Hematopoietic multipotent progenitor cell treated with erythropoietin and hydrocortisone succinate and interleukin-3 and kit ligand, for 15 days (in vitro differentiated cells): Measurements from ENCODE around the gene PSMC1.

ENCODE experiments used
- DNase-seq: peaks from one replicate; pipeline ENCODE4 v3.0.0-alpha.2; 2015; ENCODE audit warnings: low spot score

Gene PSMC1

DNA sequence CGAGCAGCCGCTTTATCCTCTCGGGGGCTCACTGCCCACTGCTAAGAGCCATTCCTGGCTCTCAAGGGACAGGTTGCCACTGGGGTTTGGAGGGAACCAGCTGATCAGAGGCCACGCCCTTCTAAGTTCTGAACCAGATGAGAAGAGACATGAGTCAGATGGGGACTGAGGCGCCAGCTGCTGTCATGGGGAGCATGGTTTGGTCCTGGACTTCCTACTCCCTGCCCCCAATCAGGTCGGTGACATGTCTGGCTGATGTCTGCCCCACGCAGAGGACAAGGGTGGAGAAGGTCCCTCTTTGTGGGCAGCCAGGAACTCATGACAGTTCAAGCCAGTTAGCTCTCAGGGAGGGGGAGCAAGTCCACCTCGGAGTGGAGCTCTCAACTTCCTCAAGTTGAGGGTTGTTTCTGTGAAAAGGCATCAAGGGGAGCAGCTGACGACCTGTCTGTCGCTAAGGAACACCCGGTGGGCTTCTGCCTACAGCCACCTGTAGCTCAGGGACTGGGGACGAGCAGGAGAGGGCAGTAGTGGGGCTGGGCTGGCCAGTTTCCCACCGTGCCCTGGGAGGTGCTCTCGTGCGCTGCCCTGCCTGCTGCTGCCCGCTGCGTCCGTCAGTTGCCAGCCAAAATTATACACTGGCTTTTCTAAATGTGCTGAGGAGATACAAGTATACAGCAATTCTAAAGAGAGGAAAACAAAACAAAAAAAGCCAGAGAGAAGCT lies 20.5 kb downstream of the PSMC1 start:
- DNase-seq, result no peak

DNA sequence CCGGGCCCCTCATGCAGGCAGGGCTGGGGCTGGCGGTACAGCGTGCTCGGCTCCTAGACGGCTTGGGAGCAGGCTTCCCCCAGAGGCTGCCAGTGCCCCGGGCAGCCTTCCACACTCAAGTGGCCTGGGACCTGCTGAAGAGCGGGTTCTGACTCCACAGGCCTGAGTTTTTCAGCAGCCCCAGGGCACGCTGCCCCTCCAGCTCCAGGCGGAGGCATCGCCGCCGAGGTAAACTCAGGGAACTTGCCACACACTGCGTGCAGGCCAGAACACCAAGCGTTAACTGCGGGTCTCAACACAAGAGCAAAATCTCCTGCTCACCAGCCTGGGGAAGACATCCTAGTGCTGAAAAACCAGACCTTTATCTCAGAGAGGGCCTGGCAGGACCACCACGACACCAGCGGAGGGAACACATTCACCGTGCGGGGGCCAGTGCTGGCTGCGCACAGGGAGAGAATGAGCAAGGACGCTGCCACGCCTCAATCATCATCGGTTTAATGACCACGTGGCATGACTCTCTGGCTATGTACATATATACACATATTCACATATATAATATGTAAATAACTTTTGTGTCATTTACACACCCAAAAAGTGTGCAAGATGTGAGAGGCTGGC lies 21.3 kb downstream of the PSMC1 start:
- DNase-seq, result no peak

DNA sequence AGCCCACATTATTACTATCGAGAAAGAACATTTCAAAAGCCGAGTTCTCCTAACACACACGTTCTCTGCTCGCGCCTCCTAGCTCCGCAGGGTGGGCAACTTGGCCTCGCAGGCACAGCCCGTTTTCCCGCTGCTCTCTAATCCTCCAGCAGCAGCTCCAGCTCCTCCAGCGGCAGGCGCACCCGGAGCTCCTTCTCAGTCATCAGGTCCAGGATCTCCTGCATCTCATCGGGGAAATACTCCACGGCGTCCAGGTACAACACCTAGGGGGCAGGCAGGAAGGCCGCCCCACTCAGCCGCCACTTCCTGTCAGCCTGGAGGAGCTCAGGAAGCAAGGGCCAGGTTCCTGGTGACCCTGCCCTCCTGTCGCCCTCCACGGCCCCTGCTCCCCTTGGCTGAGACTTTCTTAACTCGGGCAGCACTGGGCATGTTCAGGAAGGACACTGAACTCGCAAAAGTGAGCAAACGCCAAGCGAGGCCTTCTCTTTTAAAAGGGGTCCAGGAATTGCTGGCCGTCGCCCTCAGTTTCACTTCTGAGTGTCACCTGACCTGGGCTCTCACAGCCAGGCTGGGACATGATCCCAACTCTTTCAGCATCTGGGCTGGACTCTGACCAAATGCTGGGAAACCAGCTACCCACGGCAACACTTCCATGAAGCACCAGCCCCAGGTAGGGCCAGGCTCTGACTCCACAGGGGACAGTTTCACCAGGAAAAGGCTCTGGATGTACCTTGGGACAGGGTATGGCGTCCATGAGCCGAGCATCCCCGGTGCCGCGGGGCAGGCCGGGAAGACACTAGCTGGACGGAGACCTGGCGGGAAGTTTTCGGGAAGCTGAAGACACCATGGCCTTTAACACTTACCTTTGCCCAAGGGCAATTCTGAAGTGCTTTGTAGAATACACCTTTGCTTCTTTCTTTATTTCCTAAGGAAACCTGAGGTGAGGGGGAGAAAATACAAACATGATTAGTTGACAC lies 22.1 kb downstream of the PSMC1 start:
- DNase-seq, result no peak

DNA sequence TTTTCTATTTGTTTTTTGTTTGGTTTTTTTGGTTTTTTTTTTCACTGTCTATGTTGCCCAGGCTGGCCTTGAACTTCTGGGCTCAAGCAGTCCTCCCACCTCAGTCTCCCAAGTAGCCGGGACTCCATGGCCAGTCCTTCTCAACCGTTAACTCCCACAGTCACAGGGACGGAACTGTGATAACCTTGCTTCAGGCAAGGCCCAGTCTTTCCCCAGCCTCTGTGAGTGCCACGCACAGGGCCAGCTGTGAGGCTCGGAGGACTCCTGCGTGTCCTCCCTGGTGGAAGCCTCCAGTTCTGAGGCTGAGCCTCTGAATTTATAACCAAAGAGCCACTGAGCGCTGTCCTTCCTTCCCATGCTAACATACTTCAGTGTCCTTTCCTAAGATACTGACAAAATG lies 23.7 kb downstream of the PSMC1 start:
- no peak for DNase-seq

DNA sequence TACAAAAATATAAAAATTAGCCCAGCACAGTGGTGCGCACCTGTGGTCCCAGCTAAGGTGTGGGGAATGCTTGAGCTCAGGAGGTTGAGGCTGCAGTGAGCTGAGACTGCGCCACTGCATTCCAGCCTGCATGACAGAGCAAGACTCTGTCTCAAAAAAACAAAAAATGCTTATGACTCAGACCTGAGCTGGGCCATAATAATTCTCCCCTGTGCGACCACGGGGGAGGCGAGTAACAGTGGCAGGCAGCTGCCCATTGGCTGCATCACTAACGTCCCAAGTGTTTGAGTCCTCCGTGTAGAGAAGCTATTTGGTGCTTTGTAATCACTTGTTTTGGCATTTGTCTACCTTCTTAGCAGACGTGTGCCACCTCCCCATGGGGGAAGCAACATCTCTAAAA lies 24.9 kb downstream of the PSMC1 start:
- DNase-seq, result no peak

DNA sequence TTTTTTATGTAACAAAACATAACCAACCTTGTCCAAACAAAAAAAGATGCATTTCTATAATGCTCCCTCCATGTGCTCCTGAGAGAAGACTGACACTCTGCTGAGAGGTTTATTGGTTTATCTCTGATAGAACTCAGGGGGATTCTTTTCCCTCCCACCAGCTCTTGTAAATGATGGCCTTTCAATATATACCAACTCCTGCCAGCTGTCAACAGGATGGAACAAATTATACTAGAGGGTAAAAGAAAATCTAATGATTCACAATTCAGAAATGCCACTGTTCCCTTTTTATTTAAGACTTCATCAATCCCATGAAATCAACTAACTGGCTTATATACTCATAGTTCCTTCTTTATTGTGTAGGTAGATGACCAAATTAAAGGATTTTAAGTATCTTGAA lies 25.4 kb downstream of the PSMC1 start:
- DNase-seq, result no peak

DNA sequence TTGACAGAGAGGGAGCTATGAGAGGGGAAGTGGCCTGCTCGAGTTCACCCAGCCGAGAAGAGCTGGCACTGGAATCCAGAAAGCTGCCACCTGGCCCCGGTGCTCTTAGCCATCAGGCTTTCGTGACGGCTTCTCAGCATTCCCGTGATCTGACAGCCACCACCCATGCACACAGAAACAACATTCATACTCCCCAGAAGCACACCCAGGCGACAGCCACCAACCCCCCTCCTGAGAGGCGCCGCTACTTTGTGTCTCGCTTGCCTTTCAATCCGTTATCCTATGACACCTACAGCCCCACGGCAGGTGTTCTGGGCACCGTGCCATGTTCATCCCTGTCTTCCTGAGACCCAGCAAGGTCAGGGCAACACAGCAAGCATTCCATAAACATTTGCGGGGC lies 31.4 kb downstream of the PSMC1 start:
- DNase-seq, result no peak

DNA sequence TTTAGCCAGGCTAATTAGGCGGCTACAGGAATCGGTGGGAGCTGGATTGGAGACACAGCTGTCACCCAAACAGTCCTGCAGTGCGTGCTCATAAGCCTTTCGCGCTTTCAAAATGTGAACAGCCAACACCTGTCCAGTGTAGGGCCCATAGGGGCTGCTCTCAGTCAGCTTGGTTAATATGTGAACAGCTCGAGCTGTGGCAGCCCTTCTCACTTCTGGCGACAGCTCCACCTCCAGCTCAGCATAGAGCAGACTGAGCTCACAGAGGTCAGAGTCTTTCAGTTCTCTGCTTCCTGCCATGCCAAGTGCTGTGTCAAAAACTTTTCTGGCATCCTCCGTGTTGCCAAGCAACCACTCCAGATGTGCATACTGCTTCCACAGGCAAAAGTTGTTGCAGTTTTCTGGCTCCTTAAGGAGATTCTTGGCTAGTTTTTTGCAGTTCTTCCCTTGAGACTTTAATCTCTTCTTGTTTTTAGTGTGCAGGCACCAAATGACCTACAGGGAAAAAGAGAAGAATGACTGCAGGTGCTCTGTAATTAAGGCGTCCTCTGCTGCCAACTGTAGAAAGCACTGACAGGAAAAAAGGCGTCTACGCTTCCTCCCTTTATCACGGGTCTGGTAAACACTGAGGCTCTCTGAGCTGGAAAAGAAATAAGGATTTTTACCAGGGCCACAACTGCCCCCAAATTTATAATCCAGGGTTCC lies 32.5 kb downstream of the PSMC1 start:
- DNase-seq, result no peak

DNA sequence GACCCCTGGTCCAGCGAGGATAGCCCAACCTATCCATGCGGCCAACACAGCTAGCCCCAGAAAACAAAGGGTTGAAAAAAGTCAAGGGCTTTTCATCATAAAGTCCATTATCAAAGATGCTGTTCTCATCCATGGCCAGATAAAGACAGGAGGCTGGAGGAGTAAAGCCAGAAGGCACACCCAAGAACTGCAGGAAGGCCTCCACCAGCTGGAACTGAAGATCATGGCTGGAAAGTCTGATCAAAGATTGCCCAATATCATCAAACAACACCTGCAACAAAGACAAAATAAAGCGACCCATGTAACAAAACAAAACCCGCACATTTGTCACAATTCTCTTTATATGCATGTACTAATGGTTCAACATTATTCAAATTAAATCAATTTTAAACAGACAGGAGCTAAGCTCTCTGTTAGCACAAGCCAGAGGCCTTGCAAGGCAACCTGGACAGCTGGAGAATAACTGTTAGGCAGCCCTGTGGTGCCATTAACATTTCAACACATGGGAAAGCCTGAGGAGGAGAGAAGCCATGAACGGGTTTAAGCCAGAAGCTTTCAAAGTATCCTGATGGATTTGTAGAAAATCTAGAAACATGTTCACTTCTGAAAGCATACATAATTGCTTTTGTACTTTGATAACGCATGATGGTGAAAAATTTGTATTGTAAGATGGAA lies 34.1 kb downstream of the PSMC1 start:
- no peak for DNase-seq

DNA sequence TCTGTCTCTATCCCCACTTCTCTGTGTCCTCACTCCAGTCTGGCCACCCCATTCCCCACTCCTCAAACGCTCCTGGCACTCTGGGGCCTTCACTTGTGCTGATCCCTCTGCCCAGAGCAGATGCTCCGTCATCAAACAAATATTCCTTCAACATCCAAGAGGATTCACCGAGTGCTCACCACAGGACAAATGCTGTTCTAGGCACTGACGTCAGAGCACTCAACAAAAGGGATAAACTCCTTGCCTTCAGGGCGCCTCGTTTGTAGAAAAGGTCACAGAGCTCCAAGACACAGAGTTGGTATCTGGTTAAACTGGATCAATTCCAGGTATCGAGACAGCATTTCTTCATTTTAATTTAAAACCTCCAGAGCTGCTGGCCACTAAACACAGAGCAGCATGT lies 35.3 kb downstream of the PSMC1 start:
- DNase-seq, result no peak

DNA sequence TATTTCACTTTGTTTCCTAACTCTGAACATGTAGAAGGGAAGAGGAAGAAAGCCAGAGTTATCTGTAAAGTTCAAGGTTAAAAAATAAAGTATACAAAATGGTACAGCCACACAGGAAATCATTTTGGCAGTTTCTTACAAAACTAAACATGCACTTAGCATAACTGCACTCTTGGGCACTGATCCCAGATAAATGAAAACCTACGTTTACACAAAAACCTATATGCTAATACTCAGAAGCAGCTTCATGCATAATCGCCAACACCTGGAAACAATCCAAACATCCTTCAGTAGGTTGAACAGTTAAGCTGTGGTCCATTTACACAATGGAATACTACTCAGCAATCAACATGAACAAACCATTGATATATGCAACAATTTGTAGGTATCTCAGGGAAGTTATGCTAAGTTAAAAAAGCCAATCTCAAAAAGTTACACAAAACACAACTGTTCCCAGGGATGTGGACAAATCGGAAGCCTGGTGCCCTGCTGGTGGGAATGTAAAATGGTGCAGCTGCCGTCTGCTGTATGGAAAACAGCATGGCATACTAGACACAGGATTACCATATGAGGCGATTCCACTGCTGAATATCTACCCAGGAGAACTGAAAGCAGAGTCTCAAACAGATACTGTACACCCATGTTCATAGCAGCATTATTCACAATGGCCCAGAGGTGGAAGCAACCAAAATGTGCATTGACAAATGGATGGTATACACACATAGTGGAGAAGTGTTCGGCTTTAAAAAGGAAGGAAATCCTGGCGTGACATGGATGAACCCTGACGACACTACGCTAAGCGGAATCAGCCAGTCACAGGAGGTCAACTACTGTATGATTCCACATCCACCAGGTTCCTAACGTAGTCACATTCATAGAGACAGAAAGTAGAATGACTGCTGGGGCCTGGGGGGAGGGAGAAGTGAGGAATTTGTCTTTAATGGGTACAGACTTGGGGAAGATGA lies 37.7 kb downstream of the PSMC1 start:
- DNase-seq, result no peak

DNA sequence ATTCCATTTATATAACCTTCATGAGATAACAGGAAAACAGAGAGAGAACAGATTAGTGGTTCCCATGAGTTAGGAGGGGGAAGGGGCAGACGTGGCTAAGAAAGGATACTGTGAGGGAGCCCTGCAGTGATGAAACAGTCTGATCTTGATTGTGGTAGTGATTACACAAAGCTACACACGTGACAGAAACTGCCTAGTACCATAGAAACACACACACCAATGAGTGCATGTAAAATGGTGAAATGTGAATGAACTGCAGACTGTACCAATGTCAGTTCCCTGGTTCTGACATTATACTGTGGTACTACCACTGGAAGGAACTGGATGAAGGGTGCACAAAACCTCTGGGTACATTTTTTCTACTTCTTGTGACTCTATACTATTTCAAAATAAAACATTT lies 38.5 kb downstream of the PSMC1 start:
- DNase-seq, result no peak

DNA sequence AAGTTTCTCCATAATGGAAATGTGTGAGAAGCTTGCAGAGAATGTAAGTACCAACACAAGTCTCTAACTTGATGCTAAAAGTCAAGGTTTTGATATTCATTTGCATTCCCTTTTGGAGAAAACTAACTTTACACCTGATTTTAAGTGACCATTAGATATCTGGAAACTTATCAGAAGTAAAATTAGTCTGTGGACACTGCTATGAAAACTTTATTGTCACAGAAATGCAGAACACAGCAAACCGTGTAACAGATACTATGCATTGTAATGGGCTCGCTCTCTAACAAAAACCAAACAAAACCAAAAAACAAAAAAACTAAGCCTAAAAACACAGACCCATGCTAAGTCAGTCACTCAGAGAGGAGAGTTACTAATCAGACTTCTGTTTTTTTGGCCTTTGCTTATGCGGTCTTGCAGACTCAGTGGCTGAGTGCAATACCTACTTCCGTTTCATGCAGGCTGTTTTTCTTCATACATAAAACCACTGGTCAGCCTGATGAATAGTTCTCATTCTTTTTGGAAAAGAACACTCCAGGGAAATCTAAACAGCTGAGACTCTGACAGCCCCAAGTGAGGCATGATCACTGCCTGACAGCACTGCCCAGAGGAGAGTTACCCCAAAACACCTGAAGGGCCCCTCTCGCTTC lies 39.6 kb downstream of the PSMC1 start:
- no peak for DNase-seq

DNA sequence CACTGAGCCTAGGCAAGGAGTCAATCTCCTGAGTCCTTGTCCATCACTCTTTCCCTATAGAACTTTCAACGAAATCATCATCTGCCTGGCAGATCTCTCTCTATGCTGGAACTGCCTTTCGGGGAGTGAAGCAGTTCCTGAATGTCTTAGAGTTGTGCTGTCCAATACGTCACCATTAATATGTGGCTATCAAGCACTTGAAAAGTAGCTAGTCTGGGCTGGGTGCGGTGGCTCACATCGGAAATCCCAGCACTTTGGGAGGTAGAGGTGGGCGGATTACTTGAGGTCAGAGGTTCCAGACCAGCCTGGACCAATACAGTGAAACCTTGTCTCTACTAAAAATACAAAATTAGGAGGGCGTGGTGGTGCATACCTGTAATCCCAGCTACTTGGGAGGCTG lies 40.3 kb downstream of the PSMC1 start:
- DNase-seq, result no peak

DNA sequence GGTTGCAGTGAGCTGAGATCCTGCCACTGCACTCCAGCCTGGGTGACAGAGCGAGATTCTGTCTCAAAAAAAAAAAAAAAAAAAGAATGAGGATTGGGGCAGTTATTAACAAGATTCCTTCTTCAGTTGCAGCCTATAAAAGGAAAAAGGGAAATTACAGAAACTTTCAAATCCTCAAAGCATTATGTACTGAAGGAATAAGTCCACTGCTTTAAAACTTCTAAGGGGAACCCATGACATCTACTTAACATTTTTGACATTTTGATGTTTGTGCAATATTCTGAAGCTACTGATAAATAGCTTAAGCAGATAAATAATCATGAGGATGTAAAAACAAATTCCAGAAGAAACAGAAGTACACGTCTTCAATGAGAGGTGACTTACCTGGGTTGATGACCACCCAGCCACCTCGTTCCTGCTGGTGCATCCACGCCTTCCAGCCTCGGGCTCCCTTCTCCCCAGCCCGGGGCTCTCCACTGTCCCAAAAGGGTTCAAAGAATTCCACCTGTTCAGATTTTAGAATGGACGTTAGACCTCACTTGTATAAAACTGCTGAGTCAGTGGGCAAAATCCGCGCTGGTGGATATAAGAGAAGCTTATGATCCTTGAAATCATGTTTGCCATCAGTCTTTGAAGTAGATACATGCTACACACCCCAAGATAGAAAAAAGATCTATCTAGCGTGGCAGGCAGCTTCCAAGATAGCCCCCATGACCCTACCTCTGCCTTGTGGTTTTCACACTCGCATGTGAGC lies 41.7 kb downstream of the PSMC1 start:
- no peak for DNase-seq

DNA sequence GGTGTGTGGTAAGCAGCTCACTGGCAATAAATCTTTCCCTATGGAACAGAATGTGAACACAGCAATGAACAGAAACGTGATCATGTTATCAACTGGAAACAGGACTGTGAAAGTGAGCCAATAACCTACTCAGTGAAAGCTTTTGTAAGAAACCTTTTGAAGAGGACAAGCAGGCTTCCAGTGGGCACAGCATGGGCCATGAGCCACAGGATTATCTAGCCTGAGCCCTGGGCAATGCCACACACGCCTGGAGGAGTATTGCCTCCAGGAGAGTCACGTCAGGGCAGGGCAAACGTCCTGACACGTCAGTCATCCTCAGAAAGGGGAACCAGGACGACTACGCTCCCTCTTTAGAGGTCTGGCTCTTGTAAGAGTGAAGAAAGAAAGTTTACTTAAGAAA lies 43.1 kb downstream of the PSMC1 start:
- DNase-seq, result no peak

DNA sequence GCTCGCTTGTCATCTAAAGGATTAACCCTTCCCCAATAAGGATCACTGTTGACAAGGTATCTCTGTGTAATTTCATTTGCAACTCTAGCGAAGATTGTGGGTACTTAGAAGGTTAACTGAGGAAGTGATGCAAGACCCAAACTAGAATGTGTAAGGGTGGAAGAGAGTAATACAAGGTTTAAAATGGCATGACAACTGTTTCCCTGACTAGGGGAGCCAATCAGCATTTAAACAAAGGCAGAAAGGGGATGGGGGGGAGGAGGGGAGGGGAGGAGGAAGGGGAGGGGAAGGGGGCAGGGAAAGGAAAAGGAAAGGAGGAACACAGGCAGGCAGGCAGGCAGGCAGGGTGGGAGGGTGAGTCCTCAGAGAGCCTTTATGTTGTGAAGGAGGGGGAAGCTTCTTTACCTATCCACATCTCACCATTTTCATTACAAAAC lies 44.3 kb downstream of the PSMC1 start:
- DNase-seq, result no peak

DNA sequence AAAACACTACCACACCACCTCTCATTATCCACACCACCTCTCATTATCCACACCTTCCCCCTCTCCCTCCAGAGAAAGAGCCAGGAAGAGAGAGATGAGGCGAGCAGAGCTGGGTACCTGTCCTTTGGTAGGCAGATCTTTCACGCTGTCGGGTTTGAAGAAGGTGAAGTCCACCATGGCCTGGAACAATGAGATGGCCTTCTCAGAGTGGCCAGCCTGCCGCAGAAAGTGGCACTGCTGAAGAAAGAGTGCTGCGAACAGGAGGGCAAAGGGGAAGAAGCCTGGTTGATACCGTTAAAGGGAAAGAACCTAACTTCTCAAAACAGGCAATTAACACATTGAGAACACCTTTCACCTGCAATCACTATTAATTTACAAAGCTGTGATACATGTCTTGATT lies 44.8 kb downstream of the PSMC1 start:
- no peak for DNase-seq

DNA sequence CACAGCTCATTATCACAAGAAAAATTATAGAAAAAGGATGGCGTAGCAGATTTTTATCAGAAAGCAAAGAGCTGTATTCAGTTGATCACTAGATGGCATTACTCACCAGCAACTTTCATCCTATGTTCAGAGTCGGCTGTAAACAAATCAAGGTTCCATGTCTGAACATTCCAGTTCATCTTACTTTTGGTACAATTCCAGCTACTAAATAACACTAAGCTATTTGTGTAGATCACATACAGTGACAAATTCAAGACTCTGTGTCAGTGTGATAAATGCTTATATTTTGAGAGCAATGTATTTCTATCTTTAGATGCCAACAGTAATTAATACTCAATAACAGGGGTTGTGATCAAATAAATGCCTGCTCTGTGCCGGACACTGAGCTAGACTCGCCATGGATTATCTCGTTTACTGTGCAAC lies 45.3 kb downstream of the PSMC1 start:
- peak; percentile 54 for DNase-seq
